ENCODE measurements around the gene POLK.
A peak's percentile ranks its signal among the peaks of the same experiment; 100 is the strongest.
"Not testable (repeated sequence)": the region's sequence is repeated elsewhere in the genome, so short reads cannot be mapped to it uniquely, and the experiment has no call there.

The POLK gene

DNA sequence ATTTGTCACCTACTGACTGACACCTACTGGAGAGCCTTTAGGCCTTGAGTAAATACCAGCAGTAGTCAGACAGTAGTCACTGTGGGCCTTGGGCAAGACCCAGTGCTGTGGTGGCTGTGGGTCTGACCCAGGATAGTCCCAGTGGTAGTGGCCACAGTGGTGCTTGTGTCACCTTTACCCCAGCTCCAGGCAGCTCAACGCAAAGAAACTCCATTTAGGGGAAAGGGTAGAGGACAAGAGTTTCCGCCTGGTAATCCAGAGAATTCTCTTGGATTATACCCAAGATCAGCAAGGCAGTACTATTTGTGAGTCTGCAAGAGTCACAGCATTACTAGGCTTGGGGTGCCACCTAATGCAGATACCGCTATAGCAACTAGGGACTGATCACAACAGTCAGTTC is 29.2 kb upstream of the POLK start:
- H3K27ac ChIP-seq (ENCODE audit: low read depth, low read length) = no peak overlapping the region
- H3K27me3 ChIP-seq (ENCODE audit: control insufficient read depth, insufficient read depth, low read length) = no peaks in the 10 kb centered on the region
- no peak overlapping the region for H3K9ac ChIP-seq (ENCODE audit: low read depth, low read length)
- peaks cover 11% of the 10 kb centered on the region for H3K4me1 ChIP-seq (ENCODE audit: control insufficient read depth, insufficient read depth, low read length)
- H3K4me3 ChIP-seq (ENCODE audit: low read depth, low read length) = no peak overlapping the region
- no peaks in the 10 kb centered on the region for H3K9me3 ChIP-seq (ENCODE audit: control insufficient read depth, insufficient read depth, low read length)
- no peaks in the 10 kb centered on the region for H3K36me3 ChIP-seq (ENCODE audit: control insufficient read depth, insufficient read depth, low read length)

GRCh38 chr5:75484605-75485004 is 27.1 kb upstream of the POLK start:
- Histone ChIP-seq H3K9me3 (ENCODE audit: control insufficient read depth, insufficient read depth, low read length) (no peaks in the 10 kb centered on the region), H3K27ac (ENCODE audit: low read depth, low read length) (no peak overlapping the region), H3K36me3 (ENCODE audit: control insufficient read depth, insufficient read depth, low read length) (no peaks in the 10 kb centered on the region), H3K4me3 (ENCODE audit: low read depth, low read length) (no peak overlapping the region), H3K27me3 (ENCODE audit: control insufficient read depth, insufficient read depth, low read length) (no peaks in the 10 kb centered on the region), H3K9ac (ENCODE audit: low read depth, low read length) (no peak overlapping the region), H3K4me1 (ENCODE audit: control insufficient read depth, insufficient read depth, low read length) (peaks cover 11% of the 10 kb centered on the region)

- not testable (repeated sequence) for H3K27ac ChIP-seq (ENCODE audit: low read depth, low read length); H3K4me1 ChIP-seq (ENCODE audit: control insufficient read depth, insufficient read depth, low read length); H3K9me3 ChIP-seq (ENCODE audit: control insufficient read depth, insufficient read depth, low read length); H3K27me3 ChIP-seq (ENCODE audit: control insufficient read depth, insufficient read depth, low read length); H3K9ac ChIP-seq (ENCODE audit: low read depth, low read length); H3K4me3 ChIP-seq (ENCODE audit: low read depth, low read length)
- H3K36me3 ChIP-seq (ENCODE audit: control insufficient read depth, insufficient read depth, low read length) = peaks cover 20% of the 10 kb centered on the region; the same call in 1 of the 2 replicates
Observed at GRCh38 chr5:75489847-75490246, 21.8 kb upstream of the POLK start.

GRCh38 chr5:75491621-75492020 is 20.1 kb upstream of the POLK start:
- H3K4me1 ChIP-seq (ENCODE audit: control insufficient read depth, insufficient read depth, low read length) = 0 out of 2 replicates have a peak, but pooled peaks cover 5% of the 10 kb centered on the region
- H3K27me3 ChIP-seq (ENCODE audit: control insufficient read depth, insufficient read depth, low read length) = no peaks in the 10 kb centered on the region
- H3K36me3 ChIP-seq (ENCODE audit: control insufficient read depth, insufficient read depth, low read length) = peaks cover 20% of the 10 kb centered on the region; the same call in 1 of the 2 replicates
- H3K27ac ChIP-seq (ENCODE audit: low read depth, low read length) = no peak overlapping the region
- no peaks in the 10 kb centered on the region for H3K9me3 ChIP-seq (ENCODE audit: control insufficient read depth, insufficient read depth, low read length)
- no peak overlapping the region for H3K4me3 ChIP-seq (ENCODE audit: low read depth, low read length)
- no peak overlapping the region for H3K9ac ChIP-seq (ENCODE audit: low read depth, low read length)

- no peak overlapping the region for H3K4me3 ChIP-seq (ENCODE audit: low read depth, low read length)
- H3K27ac ChIP-seq (ENCODE audit: low read depth, low read length) = no peak overlapping the region
- H3K4me1 ChIP-seq (ENCODE audit: control insufficient read depth, insufficient read depth, low read length) = 0 out of 2 replicates have a peak, but pooled peaks cover 9% of the 10 kb centered on the region
- no peak overlapping the region for H3K9ac ChIP-seq (ENCODE audit: low read depth, low read length)
- no peaks in the 10 kb centered on the region for H3K27me3 ChIP-seq (ENCODE audit: control insufficient read depth, insufficient read depth, low read length)
- H3K36me3 ChIP-seq (ENCODE audit: control insufficient read depth, insufficient read depth, low read length) = peaks cover 21% of the 10 kb centered on the region; the same call in 1 of the 2 replicates
- no peaks in the 10 kb centered on the region for H3K9me3 ChIP-seq (ENCODE audit: control insufficient read depth, insufficient read depth, low read length)
Observed at GRCh38 chr5:75496026-75496425, 15.7 kb upstream of the POLK start.

DNA sequence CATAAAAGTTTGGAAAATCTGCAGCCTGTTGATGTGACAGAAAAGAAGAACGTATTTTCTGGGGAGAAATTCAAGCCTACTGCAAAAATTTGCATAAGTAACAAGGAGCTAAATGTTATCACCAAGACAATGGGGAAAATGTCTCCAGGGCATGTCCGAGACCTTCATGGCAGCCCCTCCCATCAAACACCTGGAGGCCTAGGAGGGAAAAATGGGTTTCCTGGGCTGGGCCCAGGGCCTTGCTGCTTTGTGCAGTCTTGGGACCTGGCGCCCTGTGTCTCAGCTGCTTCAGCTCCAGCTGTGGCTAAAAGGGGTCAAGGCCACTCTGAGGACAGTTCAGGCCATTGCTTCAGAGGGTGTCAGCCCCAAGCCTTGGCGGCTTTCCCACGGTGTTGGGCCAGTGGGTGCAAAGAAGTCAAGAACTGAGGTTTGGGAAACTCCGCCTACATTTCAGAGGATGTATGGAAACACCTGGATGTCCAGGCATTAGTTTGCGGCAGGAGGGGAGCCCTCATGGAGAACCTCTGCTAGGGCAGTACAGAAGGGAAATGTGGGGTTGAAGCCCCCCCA is 13.4 kb upstream of the POLK start:
- Histone ChIP-seq H3K27me3 (ENCODE audit: control insufficient read depth, insufficient read depth, low read length) (no peaks in the 10 kb centered on the region), H3K9me3 (ENCODE audit: control insufficient read depth, insufficient read depth, low read length) (no peaks in the 10 kb centered on the region), H3K27ac (ENCODE audit: low read depth, low read length) (no peak overlapping the region), H3K4me1 (ENCODE audit: control insufficient read depth, insufficient read depth, low read length) (0 out of 2 replicates have a peak, but pooled peaks cover 9% of the 10 kb centered on the region), H3K4me3 (ENCODE audit: low read depth, low read length) (no peak overlapping the region), H3K36me3 (ENCODE audit: control insufficient read depth, insufficient read depth, low read length) (peaks cover 5% of the 10 kb centered on the region; the same call in 1 of the 2 replicates), H3K9ac (ENCODE audit: low read depth, low read length) (no peak overlapping the region)

DNA sequence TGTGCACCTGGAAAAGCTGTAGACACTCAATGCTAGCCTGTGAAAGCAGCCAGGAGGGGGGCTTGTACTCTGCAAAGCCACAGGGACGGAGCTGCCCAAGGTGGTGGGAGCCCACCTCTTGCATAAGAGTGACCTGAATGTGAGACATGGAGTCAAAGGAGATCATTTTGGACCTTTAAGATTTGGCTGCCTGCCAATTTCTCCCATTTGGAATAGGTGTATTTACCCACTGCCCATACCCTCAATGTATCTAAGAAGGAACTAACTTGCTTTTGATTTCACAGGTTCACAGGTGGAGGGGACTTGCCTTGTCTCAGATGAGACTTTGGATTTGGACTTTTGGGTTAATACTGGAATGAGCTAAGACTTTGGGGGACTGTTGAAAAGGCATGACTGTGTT is 12.8 kb upstream of the POLK start:
- H3K9ac ChIP-seq (ENCODE audit: low read depth, low read length); H3K27ac ChIP-seq (ENCODE audit: low read depth, low read length); H3K4me1 ChIP-seq (ENCODE audit: control insufficient read depth, insufficient read depth, low read length); H3K36me3 ChIP-seq (ENCODE audit: control insufficient read depth, insufficient read depth, low read length); H3K4me3 ChIP-seq (ENCODE audit: low read depth, low read length); H3K27me3 ChIP-seq (ENCODE audit: control insufficient read depth, insufficient read depth, low read length); H3K9me3 ChIP-seq (ENCODE audit: control insufficient read depth, insufficient read depth, low read length): not testable (repeated sequence)

GRCh38 chr5:75505112-75505511 is 6.6 kb upstream of the POLK start:
- H3K27ac ChIP-seq (ENCODE audit: low read depth, low read length); H3K27me3 ChIP-seq (ENCODE audit: control insufficient read depth, insufficient read depth, low read length); H3K9ac ChIP-seq (ENCODE audit: low read depth, low read length); H3K9me3 ChIP-seq (ENCODE audit: control insufficient read depth, insufficient read depth, low read length); H3K36me3 ChIP-seq (ENCODE audit: control insufficient read depth, insufficient read depth, low read length); H3K4me3 ChIP-seq (ENCODE audit: low read depth, low read length): not testable (repeated sequence)
- H3K4me1 ChIP-seq (ENCODE audit: control insufficient read depth, insufficient read depth, low read length) = peaks cover 12% of the 10 kb centered on the region

GRCh38 chr5:75507841-75508240 is 3.9 kb upstream of the POLK start:
- Histone ChIP-seq H3K4me3 (ENCODE audit: low read depth, low read length) (no peak overlapping the region), H3K27ac (ENCODE audit: low read depth, low read length) (no peak overlapping the region), H3K9ac (ENCODE audit: low read depth, low read length) (no peak overlapping the region), H3K27me3 (ENCODE audit: control insufficient read depth, insufficient read depth, low read length) (no peaks in the 10 kb centered on the region), H3K9me3 (ENCODE audit: control insufficient read depth, insufficient read depth, low read length) (no peaks in the 10 kb centered on the region), H3K36me3 (ENCODE audit: control insufficient read depth, insufficient read depth, low read length) (peaks cover 5% of the 10 kb centered on the region; the same call in 1 of the 2 replicates), H3K4me1 (ENCODE audit: control insufficient read depth, insufficient read depth, low read length) (peaks cover 15% of the 10 kb centered on the region)

- peaks cover 15% of the 10 kb centered on the region for H3K4me1 ChIP-seq (ENCODE audit: control insufficient read depth, insufficient read depth, low read length)
- no peaks in the 10 kb centered on the region for H3K9me3 ChIP-seq (ENCODE audit: control insufficient read depth, insufficient read depth, low read length)
- H3K36me3 ChIP-seq (ENCODE audit: control insufficient read depth, insufficient read depth, low read length) = peaks cover 5% of the 10 kb centered on the region; the same call in 1 of the 2 replicates
- no peak overlapping the region for H3K9ac ChIP-seq (ENCODE audit: low read depth, low read length)
- no peak overlapping the region for H3K27ac ChIP-seq (ENCODE audit: low read depth, low read length)
- no peaks in the 10 kb centered on the region for H3K27me3 ChIP-seq (ENCODE audit: control insufficient read depth, insufficient read depth, low read length)
- H3K4me3 ChIP-seq (ENCODE audit: low read depth, low read length) = peak overlapping the region; percentile 100
Observed at GRCh38 chr5:75509546-75509945, 2.1 kb upstream of the POLK start.

DNA sequence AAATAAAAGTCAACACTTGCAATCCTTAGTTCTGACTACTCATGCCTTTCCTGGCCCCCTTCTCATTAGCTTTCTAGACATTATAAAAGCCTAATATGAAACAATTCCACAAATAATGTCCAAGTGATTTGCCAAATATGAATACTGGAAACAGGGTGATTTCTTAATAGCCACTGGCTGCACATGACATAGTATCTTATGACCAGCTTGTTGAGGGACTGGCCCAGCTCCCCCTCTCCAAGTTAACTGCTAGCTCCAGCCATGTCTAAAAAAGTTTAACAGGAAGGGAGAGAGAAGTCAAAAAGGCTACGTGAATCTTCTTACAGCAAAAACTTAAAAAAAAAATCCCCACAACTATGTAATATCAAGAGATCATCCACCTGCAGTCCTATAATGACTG is 1.7 kb upstream of the POLK start:
- H3K9ac ChIP-seq (ENCODE audit: low read depth, low read length) = peak overlapping the region; percentile 74; the same call in 1 of the 2 replicates
- no peaks in the 10 kb centered on the region for H3K27me3 ChIP-seq (ENCODE audit: control insufficient read depth, insufficient read depth, low read length)
- H3K4me1 ChIP-seq (ENCODE audit: control insufficient read depth, insufficient read depth, low read length) = peaks cover 15% of the 10 kb centered on the region
- H3K27ac ChIP-seq (ENCODE audit: low read depth, low read length) = no peak overlapping the region
- peak overlapping the region; percentile 100 for H3K4me3 ChIP-seq (ENCODE audit: low read depth, low read length)
- H3K9me3 ChIP-seq (ENCODE audit: control insufficient read depth, insufficient read depth, low read length) = no peaks in the 10 kb centered on the region
- peaks cover 5% of the 10 kb centered on the region; the same call in 1 of the 2 replicates for H3K36me3 ChIP-seq (ENCODE audit: control insufficient read depth, insufficient read depth, low read length)
